Hepatocyte (in vitro differentiated cells): ENCODE results near the gene SPTBN5.

ENCODE experiments used
- CTCF ChIP-seq: fragments of 200-600 bp; sonication (generic); IDR thresholded peaks from 2 replicates; pipeline ENCODE4 v1.5.1; 2016; ENCODE audit warnings: antibody characterized with exemption, mild to moderate bottlenecking; ENCODE audit not compliant: poor library complexity
- EZH2 ChIP-seq: fragments of 200-600 bp; sonication (generic); IDR thresholded peaks from 2 replicates; pipeline ENCODE4 v1.6.1; 2016; ENCODE audit warnings: antibody characterized with exemption, mild to moderate bottlenecking, borderline replicate concordance

- no peak for TF ChIP-seq CTCF
- TF ChIP-seq EZH2 = no peak
These were observed 14.5 kb downstream of the SPTBN5 start for GRCh38 chr15:41879321-41879845.
